NCI-H2196 (cell line): ENCODE results near the gene COL28A1.
"Not testable (repeated sequence)": the region's sequence is repeated elsewhere in the genome, so short reads cannot be mapped to it uniquely, and the experiment has no call there.

Experiments
- DNase-seq: peaks from one replicate; lab custom pipeline; 2025; ENCODE audit not compliant: unreplicated experiment; lab: John Stamatoyannopoulos, UW

COL28A1 gene

GRCh38 chr7:7519528-7519927 is 16.1 kb downstream of the COL28A1 start:
- no peak for DNase-seq

- DNase-seq = no peak
These were observed 16.6 kb downstream of the COL28A1 start for GRCh38 chr7:7519056-7519455.

- no peak for DNase-seq
These were observed 17.9 kb downstream of the COL28A1 start for GRCh38 chr7:7517754-7518153.

- no peak for DNase-seq
These were observed 19.0 kb downstream of the COL28A1 start for GRCh38 chr7:7516662-7517061.

GRCh38 chr7:7516156-7516555 is 19.5 kb downstream of the COL28A1 start:
- DNase-seq = no peak

GRCh38 chr7:7512861-7513597 is 22.6 kb downstream of the COL28A1 start:
- no peak for DNase-seq

- no peak for DNase-seq
These were observed 24.9 kb downstream of the COL28A1 start for GRCh38 chr7:7510794-7511193.

GRCh38 chr7:7505915-7506314 is 29.8 kb downstream of the COL28A1 start:
- DNase-seq = no peak

GRCh38 chr7:7504910-7505704 is 30.6 kb downstream of the COL28A1 start:
- peak; percentile 19 for DNase-seq

GRCh38 chr7:7499892-7500291 is 35.8 kb downstream of the COL28A1 start:
- no peak for DNase-seq

GRCh38 chr7:7498856-7499255 is 36.8 kb downstream of the COL28A1 start:
- no peak for DNase-seq

GRCh38 chr7:7496311-7496710 is 39.4 kb downstream of the COL28A1 start:
- no peak for DNase-seq

GRCh38 chr7:7495171-7495570 is 40.5 kb downstream of the COL28A1 start:
- DNase-seq = no peak

- no peak for DNase-seq
These were observed 44.6 kb downstream of the COL28A1 start for GRCh38 chr7:7491044-7491443.

- DNase-seq = no peak
These were observed 45.7 kb downstream of the COL28A1 start for GRCh38 chr7:7490003-7490402.

GRCh38 chr7:7489546-7489945 is 46.1 kb downstream of the COL28A1 start:
- no peak for DNase-seq

GRCh38 chr7:7486362-7486761 is 49.3 kb downstream of the COL28A1 start:
- no peak for DNase-seq

- no peak for DNase-seq
These were observed 51.6 kb downstream of the COL28A1 start for GRCh38 chr7:7484072-7484471.

- DNase-seq = no peak
These were observed 53.9 kb downstream of the COL28A1 start for GRCh38 chr7:7481802-7482201.

- no peak for DNase-seq
These were observed 56.3 kb downstream of the COL28A1 start for GRCh38 chr7:7479275-7479805.

- DNase-seq = no peak
These were observed 57.1 kb downstream of the COL28A1 start for GRCh38 chr7:7478569-7478968.

- not testable (repeated sequence) for DNase-seq
These were observed 58.0 kb downstream of the COL28A1 start for GRCh38 chr7:7477641-7478040.
